ENCODE data around the gene B4GALT5.
"Not testable (repeated sequence)": the region's sequence is repeated elsewhere in the genome, so short reads cannot be mapped to it uniquely, and the experiment has no call there.

Gene B4GALT5, protein sequence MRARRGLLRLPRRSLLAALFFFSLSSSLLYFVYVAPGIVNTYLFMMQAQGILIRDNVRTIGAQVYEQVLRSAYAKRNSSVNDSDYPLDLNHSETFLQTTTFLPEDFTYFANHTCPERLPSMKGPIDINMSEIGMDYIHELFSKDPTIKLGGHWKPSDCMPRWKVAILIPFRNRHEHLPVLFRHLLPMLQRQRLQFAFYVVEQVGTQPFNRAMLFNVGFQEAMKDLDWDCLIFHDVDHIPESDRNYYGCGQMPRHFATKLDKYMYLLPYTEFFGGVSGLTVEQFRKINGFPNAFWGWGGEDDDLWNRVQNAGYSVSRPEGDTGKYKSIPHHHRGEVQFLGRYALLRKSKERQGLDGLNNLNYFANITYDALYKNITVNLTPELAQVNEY

DNA sequence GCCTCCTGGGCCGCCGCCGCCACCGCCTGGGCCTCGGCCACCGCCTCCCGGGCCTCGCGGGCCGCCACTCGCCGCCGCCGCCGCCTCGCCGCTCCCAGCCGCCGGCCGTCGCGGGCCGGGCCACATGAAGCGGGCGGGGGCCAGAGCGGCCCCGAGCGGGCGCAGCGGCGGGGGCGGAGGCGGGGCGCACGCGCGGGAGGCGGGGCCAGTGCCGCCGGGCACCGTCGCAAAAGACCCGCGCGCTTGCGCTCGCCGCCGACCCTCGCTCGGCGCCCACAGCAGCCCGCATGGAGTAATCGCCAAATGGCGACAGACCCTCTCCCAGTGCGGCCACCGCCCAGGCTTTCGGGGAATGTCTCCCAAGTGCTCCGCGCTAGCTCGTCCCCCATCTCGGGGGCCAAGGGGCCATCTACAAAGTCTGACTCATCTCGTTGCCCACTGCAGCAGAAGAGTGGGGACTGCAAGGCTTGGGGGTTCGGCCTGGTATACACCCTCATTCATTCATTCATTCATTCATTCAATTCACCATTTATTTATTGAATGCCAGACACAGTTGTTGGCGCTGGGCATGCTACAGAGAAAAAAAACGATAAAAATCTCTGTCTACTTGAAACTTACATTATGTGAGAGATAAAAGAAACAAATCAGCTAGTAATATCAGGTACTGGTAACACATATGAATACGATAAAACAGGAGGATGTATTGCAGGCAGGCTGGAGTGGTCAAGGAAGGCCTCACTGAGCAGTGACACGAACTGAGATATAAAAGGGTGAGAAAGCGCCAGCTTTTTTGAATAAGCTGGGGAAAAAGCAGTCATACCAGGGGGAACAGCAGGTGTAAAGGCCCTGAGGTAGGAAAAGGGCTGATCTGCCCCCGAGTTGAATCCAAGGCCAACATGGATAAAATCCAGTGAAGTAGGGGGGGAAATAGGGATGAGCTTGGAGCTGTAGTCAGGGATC is at the start of gene B4GALT5:
Gene B4GALT5 (minus strand): TSS at position 126 of the 960 bp plus-strand sequence. CDS start 188 bp downstream, outside the sequence.
- peak; percentile 90 for DNase-seq

DNA sequence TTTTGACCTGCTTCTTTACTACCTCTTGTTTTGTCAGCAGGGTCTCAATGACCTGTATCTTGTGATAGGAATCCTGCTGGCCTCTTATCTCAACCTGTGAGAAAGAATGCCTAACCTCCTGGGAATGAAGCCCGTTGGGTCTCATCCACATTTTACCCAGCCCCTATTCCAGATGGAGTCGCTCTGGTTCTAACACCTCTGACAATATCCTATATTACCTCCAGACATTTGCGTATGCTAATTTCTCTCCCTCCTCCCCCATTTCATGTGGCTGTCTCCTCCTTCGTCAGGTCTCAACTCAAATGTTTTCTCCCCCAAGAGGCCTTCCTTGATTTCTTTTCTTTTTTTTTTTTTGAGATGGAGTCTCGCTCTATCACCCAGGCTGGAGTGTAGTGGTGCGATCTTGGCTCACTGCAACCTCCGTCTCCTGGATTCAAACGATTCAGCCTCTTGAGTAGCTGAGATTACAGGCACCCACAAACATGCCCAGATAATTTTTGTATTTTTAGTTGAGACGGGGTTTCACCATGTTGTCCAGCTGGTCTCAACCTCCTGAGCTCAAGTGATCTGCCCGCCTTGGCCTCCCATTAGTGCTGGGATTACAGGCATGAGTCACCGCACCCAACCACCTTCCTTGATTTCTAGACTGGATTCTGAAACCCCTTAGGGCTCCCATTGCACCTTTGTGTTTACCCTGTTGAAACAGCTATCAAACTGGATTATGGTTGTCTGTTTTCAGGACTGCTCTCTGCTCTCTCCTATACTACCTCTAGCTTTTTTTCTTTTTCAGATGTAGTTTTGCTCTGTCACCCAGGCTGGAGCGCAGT is 49.5 kb upstream of the B4GALT5 start:
- no peak for DNase-seq

GRCh38 chr20:49761888-49762287 is 48.2 kb upstream of the B4GALT5 start:
- DNase-seq: not testable (repeated sequence)

DNA sequence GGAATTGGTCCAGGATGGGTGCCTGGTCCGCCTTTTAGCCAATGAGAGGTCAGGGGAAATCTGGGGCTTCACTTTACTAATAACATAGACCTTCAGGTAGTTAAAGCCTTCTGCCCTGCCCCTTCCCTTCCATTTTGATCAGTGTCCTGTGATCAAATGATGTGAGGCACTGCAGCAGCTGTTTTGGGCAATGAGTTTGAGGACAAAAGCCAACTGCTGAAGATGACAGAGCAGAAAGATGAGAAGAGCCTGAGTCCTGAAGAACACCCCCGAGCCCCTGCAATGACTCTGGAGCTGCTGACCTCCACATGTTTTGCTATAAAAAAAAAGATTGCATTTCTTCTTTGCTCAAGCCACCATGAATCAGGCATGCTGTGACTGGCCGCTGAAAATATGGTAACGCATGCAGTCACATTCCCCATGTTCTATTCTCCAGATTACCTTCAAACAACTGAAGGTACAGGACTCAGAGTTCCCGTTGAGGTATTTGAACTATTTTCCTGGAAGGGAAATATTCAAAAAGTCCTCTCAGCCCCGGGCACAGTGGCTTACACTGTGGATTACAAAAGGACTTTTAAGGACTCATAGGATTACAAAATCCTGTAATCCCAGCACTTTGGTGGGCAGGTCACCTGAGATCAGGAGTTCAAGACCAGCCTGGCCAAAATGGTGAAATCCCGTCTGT is 45.7 kb upstream of the B4GALT5 start:
- DNase-seq: no peak

- no peak for DNase-seq
Observed at GRCh38 chr20:49758781-49759180, 45.1 kb upstream of the B4GALT5 start.

DNA sequence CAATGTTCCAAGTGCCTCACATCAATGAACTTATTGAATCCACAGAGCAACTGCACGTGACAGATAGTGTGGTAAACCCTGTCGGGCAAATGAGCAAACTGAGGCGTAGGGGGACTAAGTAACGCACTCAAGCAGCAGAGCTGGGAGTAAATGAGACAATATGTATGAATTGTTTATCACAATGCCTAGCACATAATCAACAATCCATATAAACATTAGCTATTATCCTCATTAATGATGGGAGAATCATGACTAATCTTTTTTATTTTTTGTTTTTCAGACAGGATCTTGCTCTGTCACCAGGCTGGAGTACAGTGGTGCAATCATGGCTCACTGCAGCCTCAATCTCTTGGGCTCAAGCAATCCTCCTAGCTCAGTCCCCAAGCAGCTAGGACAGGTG is 43.9 kb upstream of the B4GALT5 start:
- DNase-seq: no peak

DNA sequence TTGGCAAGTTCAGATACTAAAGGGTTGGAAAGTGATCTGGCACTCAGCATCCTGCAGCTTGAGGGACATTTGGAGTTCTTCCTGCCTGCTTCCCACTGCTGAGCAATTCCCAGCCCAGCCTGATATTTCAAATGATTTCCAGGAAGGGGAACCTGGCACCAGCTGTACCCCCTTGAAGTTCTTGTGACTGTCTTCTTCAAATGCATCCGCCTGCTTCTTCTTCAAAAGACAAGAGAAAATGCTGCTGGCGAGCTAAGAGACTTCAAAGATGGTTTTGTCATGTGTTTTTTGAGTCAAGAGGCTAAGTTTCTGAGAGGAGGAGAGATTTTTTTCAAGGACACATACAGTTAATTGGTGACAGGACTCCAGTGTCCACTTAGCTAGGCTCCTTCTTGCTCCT is 42.6 kb upstream of the B4GALT5 start:
- no peak for DNase-seq

DNA sequence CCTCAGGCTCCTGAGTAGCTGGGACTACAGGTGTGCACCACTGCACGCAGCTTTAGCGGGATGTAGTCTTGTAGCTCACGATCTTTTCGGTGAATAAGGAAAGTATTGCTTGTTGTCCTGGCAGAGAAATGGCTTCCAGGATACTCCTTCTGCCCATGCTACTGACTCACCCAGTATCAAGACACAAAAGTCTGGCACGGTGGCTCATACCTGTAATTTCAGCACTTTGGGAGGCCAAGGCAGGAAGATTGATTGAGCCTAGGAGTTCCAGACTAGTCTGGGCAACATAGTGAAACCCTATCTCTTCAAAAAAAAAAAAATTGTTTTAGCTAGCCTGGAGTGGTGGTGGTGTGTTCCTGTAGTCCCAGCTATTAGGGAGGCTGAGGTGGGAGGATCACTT is 40.9 kb upstream of the B4GALT5 start:
- DNase-seq: no peak

- DNase-seq: no peak
Observed at GRCh38 chr20:49753133-49753532, 39.5 kb upstream of the B4GALT5 start.

DNA sequence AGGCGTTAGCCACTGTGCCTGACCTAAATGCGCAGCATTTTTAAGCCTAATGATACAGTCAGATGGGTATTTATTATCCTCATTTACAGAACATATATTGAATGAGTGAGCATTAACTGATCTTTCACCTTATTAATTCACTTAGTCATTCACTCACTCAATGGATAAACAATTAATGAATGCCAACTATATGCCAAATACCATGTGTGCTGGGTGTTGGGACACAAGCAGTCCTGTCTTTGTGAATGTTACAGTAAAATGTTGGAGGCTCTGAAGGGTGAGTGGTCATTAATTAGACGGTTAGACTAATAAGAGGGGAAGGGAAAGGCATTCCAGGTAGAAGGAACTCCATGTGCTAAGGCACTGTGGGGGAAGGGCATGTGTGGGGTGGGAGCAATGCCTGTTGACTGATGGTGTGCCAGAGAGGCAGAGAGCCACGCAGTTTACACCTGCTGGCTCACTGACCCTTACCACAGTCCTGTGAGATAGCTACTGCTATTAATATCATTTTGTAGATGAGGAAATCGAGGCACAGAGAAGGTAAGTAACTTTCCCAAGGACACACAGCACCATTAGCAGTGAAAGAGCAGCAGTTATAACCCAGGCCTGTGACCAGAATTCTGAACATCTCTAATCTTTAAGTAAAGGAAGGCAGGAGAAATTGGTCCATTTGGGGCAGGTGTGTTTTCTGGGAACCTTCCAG is 38.7 kb upstream of the B4GALT5 start:
- DNase-seq: no peak

DNA sequence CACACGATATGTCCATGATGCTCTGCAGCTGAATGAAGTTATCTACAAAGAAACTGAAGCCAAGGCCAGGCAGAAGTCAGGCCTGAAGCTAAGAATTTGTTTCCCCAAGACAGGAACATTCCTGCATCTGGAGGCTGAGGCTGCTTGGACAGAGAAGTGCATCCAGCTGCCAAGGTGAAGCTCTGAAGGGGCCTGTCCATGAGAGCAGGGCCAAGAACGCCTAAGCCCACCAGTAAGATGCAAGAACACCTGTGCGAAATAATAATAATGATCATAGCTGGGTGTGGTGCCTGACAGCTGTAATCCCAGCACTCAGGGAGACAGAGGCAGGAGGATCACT is 37.7 kb upstream of the B4GALT5 start:
- no peak for DNase-seq

DNA sequence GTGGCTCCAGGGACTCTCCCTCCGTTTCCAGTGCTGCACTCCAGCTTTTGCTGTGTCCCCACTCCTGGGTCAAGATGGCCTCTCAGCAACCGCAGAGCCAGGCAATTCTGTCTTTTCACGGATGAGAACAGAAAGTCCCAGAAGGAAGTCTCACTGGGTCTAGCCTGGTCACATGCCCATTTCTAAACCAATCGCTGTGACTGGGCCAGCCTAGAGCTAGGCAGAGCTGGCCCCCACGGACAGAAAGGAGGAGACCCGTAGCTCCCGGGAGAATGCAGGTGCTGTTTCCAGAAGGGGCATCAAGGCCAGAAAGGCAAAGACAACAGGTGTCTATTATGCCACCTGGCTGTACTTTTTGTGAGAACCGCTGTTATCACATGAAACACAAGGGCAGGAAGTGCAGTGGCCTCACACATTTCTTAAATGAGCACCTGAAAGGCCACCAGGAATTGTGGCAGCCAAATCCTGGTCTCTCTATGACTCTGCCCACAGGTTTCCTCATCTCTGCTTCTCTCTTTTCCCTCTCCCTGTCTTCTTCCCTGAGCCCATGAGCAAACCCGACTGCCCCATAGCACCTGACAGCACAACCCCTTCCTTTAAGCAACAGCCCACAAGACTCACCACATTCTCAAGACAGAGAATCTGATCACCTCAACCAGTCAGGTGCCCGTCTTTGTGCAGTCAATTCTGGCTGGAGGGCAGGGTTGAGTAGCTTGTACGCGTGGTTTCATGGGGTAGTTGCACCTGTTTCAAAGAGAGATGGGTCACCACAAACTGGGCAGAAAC is 37.1 kb upstream of the B4GALT5 start:
- DNase-seq: no peak

DNA sequence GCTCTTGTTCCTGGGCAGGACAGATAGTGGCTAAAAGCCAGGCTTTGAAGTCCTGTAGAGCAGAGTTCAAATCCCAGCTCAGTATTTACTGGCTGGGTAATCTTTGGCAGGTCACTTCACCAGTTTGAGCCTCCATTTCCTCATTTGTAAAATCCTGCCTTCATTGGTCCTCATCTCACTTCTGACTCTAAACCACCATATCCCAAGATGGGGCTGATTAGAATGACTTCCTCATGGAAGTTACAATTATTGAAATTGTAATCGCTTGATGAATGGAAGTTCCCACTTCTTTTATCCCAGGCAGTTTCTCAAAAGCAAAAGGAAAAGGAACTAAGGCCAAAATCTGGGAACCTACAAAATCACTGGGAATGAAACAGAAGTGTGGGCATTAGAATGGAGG is 35.9 kb upstream of the B4GALT5 start:
- no peak for DNase-seq

GRCh38 chr20:49748525-49748838 is 34.8 kb upstream of the B4GALT5 start:
- no peak for DNase-seq

- no peak for DNase-seq
Observed at GRCh38 chr20:49747707-49748524, 34.2 kb upstream of the B4GALT5 start.

DNA sequence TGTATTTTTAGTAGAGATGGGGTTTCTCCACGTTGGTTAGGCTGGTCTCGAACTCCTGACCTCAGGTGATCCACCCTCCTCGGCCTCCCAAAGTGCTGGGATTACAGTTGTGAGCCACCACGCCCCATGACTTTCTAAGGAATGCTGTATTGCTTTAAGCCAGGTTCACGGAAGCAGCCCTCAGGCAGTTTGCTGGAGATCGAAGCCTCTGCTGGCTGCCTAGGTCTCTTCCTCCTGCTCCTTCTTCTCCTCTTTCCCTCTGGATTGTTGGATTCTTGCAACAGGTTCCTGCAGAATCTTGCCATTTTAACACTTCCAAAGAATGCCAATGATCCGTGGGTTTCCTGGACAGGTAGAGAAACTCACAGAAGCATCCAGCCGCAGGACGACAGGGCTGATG is 29.3 kb upstream of the B4GALT5 start:
- no peak for DNase-seq

DNA sequence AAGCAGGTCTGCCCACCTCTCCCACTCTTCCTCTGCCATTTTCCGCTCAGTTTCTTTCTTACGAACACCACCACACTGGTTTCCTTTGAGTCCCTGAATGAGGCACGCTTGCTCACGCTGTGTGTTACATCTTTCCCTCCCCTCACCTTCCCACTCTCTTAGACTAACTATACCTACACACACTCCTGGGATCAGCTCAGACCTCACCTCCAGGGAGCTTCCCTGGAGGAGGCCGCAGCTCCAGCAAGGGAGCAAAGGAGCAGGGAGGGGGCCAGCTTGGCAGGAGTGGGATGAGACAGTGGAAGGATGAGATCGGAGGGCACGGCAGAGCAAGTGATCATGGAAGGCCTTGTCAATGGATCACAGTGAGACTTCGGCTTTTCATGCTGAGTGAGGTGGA is 28.3 kb upstream of the B4GALT5 start:
- no peak for DNase-seq

DNA sequence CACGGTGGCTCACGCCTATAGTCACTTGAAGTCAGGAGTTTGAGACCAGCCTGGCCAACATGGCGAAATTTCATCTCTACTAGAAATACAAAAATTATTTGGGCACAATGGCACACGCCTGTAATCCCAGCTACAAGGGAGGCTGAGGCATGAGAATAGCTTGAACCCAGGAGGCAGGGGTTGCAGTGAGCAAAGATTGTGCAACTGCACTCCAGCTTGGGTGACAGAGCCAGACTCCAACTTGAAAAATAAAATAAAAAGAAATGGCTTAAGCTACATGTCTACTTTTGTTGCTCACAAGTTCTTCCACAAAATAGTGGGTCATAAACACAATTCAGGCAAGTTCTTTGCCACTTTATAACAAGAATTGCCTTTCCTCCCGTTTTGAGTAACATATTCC is 27.1 kb upstream of the B4GALT5 start:
- DNase-seq: no peak

- DNase-seq: no peak
Observed at GRCh38 chr20:49739042-49739441, 25.4 kb upstream of the B4GALT5 start.

GRCh38 chr20:49737260-49737659 is 23.6 kb upstream of the B4GALT5 start:
- no peak for DNase-seq

All from NCI-H1105 (cell line).